Trophoblast cell (in vitro differentiated cells and primary cell): ENCODE data around the gene SIGLEC15.
A peak's percentile ranks its signal among the peaks of the same experiment; 100 is the strongest.

Source experiments
- DNase-seq, 2 donors: peaks; one replicate each; pipeline ENCODE4 v3.0.0-alpha.2; 2016
- H2AFZ ChIP-seq: 2 replicates; pipeline ENCODE4 v1.6.1; 2013; ENCODE audit warnings: low read length, moderate library complexity, mild to moderate bottlenecking; ENCODE audit not compliant: insufficient read depth, poor library complexity
- H2AK5ac ChIP-seq: 2 replicates; pipeline ENCODE4 v1.6.1; 2013; ENCODE audit warnings: mild to moderate bottlenecking, low read length
- H2BK120ac ChIP-seq: 2 replicates; pipeline ENCODE4 v1.6.1; 2013; ENCODE audit warnings: low read length, mild to moderate bottlenecking, moderate library complexity; ENCODE audit not compliant: insufficient read depth, poor library complexity
- H2BK12ac ChIP-seq: 2 replicates; pipeline ENCODE4 v1.6.1; 2013; ENCODE audit warnings: mild to moderate bottlenecking, low read length, moderate library complexity
- H2BK5ac ChIP-seq: 2 replicates; pipeline ENCODE4 v1.6.1; 2013; ENCODE audit warnings: low read length, low read depth, moderate library complexity, mild to moderate bottlenecking; ENCODE audit not compliant: poor library complexity
- H3K14ac ChIP-seq: 2 replicates; pipeline ENCODE4 v1.6.1; 2013; ENCODE audit warnings: mild to moderate bottlenecking, low read length
- H3K18ac ChIP-seq: 2 replicates; pipeline ENCODE4 v1.6.1; 2013; ENCODE audit warnings: mild to moderate bottlenecking, low read length
- H3K23ac ChIP-seq: 2 replicates; pipeline ENCODE4 v1.6.1; 2013; ENCODE audit warnings: low read length
- H3K27ac ChIP-seq: 2 replicates; pipeline ENCODE4 v1.5.1; 2013; ENCODE audit warnings: low read depth, mild to moderate bottlenecking, inconsistent platforms, low read length, moderate library complexity
- H3K27me3 ChIP-seq: 2 replicates; pipeline ENCODE4 v1.6.1; 2013; ENCODE audit warnings: inconsistent platforms, mild to moderate bottlenecking, low read length, moderate library complexity; ENCODE audit not compliant: insufficient read depth
- H3K36me3 ChIP-seq, 2 experiments: 1 replicate in 1 of 2; 2 replicates in 1 of 2; pipeline ENCODE4 v1.6.1; 2013; ENCODE audit warnings: low read length in 2 of 2, mild to moderate bottlenecking in 2 of 2, moderate library complexity in 1 of 2; ENCODE audit not compliant: insufficient read depth in 2 of 2, control insufficient read depth in 1 of 2
- H3K4ac ChIP-seq: 2 replicates; pipeline ENCODE4 v1.6.1; 2013; ENCODE audit warnings: low read depth, mild to moderate bottlenecking, low read length, moderate library complexity
- H3K4me1 ChIP-seq, 2 experiments: 1 replicate in 1 of 2; 2 replicates in 1 of 2; pipeline ENCODE4 v1.6.1; 2013; ENCODE audit warnings: low read length in 2 of 2, mild to moderate bottlenecking in 2 of 2, moderate library complexity in 1 of 2; ENCODE audit not compliant: insufficient read depth in 2 of 2, control insufficient read depth in 1 of 2
- H3K4me2 ChIP-seq: 2 replicates; pipeline ENCODE4 v1.6.1; 2013; ENCODE audit warnings: inconsistent platforms, mild to moderate bottlenecking, low read length, moderate library complexity
- H3K4me3 ChIP-seq: 2 replicates; pipeline ENCODE4 v1.5.1; 2013; ENCODE audit warnings: mild to moderate bottlenecking, low read depth, low read length, inconsistent platforms
- H3K79me1 ChIP-seq: one replicate; pipeline ENCODE4 v1.6.1; 2013; ENCODE audit warnings: low read length
- H3K79me2 ChIP-seq: 2 replicates; pipeline ENCODE4 v1.6.1; 2013; ENCODE audit warnings: low read length, mild to moderate bottlenecking; ENCODE audit not compliant: control insufficient read depth, insufficient read depth, poor library complexity
- H3K9ac ChIP-seq: 2 replicates; pipeline ENCODE4 v1.6.1; 2013; ENCODE audit warnings: mild to moderate bottlenecking, low read length
- H3K9me3 ChIP-seq: 2 replicates; pipeline ENCODE4 v1.6.1; 2013; ENCODE audit warnings: low read depth, mild to moderate bottlenecking, control low read depth, inconsistent platforms, low read length; ENCODE audit not compliant: insufficient read depth
- H4K12ac ChIP-seq: 2 replicates; pipeline ENCODE4 v1.6.1; 2013; ENCODE audit warnings: low read depth, mild to moderate bottlenecking, low read length, moderate library complexity
- H4K8ac ChIP-seq: 2 replicates; pipeline ENCODE4 v1.6.1; 2013; ENCODE audit warnings: low read depth, mild to moderate bottlenecking, low read length, moderate library complexity
- H4K91ac ChIP-seq: one replicate; pipeline ENCODE4 v1.6.1; 2013; ENCODE audit warnings: low read depth, mild to moderate bottlenecking, low read length, moderate library complexity
- WGBS: extraction: QIAGEN DNeasy Blood & Tissue Kit; methylation state at CpG from one replicate; pipeline ENCODE4 v1.1.7; 2013; ENCODE audit warnings: missing lambda C conversion rate; ENCODE audit not compliant: insufficient read length, insufficient coverage; ENCODE audit errors: extremely low coverage; 5-methylcytosine and 5-hydroxymethylcytosine counted together

SIGLEC15 gene

DNA sequence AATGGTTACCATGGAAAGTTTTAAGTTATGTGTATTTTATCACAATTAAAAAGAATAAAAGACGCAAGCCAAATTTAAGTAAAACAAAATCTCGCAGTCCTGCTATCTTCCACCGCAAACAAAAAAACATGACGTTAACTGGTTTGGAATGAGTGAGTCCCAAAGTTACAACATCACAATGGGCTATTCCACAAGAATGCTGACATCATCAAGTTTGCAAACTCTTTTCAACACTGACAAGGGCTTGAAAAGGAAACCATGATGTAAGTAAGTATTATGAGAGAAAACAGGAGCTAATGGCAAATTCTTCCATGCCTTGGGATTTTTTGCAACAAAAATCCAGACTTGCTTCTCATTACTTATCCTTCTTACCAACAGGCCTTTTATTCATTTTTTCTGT lies 31.1 kb downstream of the SIGLEC15 start:
- H4K91ac ChIP-seq, result no peak overlapping the region
- no peak overlapping the region for H3K4me2 ChIP-seq
- H3K79me1 ChIP-seq, result no peaks in the 10 kb centered on the region
- peak; percentile 60 to 73 for DNase-seq
- no peak overlapping the region for H2AK5ac ChIP-seq
- no peak overlapping the region for H3K23ac ChIP-seq
- WGBS, result no CpG with 5 or more reads among the region's 4 CpGs
- no peak overlapping the region for H3K9ac ChIP-seq
- H2BK120ac ChIP-seq, result no peak overlapping the region
- H2BK5ac ChIP-seq, result no peak overlapping the region
- H3K18ac ChIP-seq, result no peak overlapping the region
- H4K8ac ChIP-seq, result no peak overlapping the region
- no peak overlapping the region for H2AFZ ChIP-seq
- H2BK12ac ChIP-seq, result no peak overlapping the region
- H3K36me3 ChIP-seq, result peaks cover 21 to 36% of the 10 kb centered on the region in 2 experiments
- no peak overlapping the region for H4K12ac ChIP-seq
- H3K27ac ChIP-seq, result no peak overlapping the region
- no peak overlapping the region for H3K14ac ChIP-seq
- peaks cover 0 to 8% of the 10 kb centered on the region in 2 experiments for H3K4me1 ChIP-seq
- no peak overlapping the region for H3K4ac ChIP-seq
- H3K79me2 ChIP-seq, result no peaks in the 10 kb centered on the region
- H3K27me3 ChIP-seq, result no peaks in the 10 kb centered on the region
- H3K4me3 ChIP-seq, result no peak overlapping the region
- no peaks in the 10 kb centered on the region for H3K9me3 ChIP-seq

DNA sequence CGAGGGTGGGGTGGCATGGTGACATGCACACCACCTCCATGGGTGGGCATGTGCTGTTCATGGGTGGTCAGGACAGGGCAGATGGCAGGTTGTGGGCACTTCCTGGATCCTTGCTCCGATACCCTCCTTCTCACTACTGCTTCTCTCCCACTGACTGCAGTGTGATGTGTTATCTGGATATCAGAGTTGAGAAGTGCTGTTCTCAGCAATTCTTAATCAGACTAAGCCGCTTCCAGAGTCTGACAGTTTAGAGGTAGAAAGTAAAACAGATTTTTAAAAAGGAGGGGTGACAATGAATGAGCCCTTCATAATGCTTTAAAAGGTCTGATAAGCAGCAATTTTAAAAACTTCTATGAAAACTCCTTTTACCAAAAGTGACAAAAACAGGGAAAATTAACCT lies 33.9 kb downstream of the SIGLEC15 start:
- DNase-seq, result no peak
- Histone ChIP-seq H3K9me3 (no peaks in the 10 kb centered on the region), H3K23ac (no peak overlapping the region), H3K36me3 (peaks cover 15 to 29% of the 10 kb centered on the region in 2 experiments), H2BK120ac (no peak overlapping the region), H3K18ac (no peak overlapping the region), H2BK5ac (no peak overlapping the region), H3K4ac (no peak overlapping the region), H3K14ac (no peak overlapping the region), H4K12ac (no peak overlapping the region), H4K8ac (no peak overlapping the region), H2AFZ (no peak overlapping the region), H3K4me1 (peaks cover 0 to 6% of the 10 kb centered on the region in 2 experiments), H3K4me2 (no peak overlapping the region), H3K79me2 (no peaks in the 10 kb centered on the region), H2AK5ac (no peak overlapping the region), H3K79me1 (no peaks in the 10 kb centered on the region), H4K91ac (no peak overlapping the region), H3K9ac (no peak overlapping the region), H3K27me3 (no peaks in the 10 kb centered on the region), H2BK12ac (no peak overlapping the region), H3K4me3 (no peak overlapping the region), H3K27ac (no peak overlapping the region)
- no CpG with 5 or more reads among the region's 3 CpGs for WGBS

DNA sequence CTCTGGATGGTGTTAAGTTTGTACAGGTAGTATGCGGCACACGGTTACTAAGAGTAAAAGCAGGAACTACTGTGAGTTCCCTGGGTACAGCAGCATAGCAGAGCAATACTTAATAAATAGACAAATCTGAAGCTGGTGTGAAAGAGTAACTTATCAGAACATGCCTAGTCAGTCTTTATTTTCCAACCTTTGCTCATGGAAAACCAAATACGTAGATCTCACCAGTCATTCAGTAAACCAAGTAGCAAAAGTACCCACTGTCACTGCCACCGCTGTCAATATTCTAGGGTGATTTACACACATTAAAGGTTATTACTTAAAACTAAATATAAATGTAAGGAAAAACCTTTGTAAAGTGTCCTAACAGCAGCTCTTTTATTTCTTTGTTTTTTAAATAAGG lies 35.0 kb downstream of the SIGLEC15 start:
- Histone ChIP-seq H3K9ac (no peak overlapping the region), H2BK120ac (no peak overlapping the region), H2BK5ac (no peak overlapping the region), H4K12ac (no peak overlapping the region), H2BK12ac (no peak overlapping the region), H3K18ac (no peak overlapping the region), H3K4ac (no peak overlapping the region), H3K4me2 (no peak overlapping the region), H3K79me1 (no peaks in the 10 kb centered on the region), H3K14ac (no peak overlapping the region), H3K79me2 (no peaks in the 10 kb centered on the region), H3K27me3 (no peaks in the 10 kb centered on the region), H3K36me3 (peaks cover 13 to 31% of the 10 kb centered on the region in 2 experiments), H2AK5ac (no peak overlapping the region), H4K91ac (no peak overlapping the region), H3K4me1 (peaks cover 0 to 6% of the 10 kb centered on the region in 2 experiments), H3K4me3 (no peak overlapping the region), H4K8ac (no peak overlapping the region), H3K27ac (no peak overlapping the region), H2AFZ (no peak overlapping the region), H3K9me3 (no peaks in the 10 kb centered on the region), H3K23ac (no peak overlapping the region)
- no CpG with 5 or more reads among the region's 4 CpGs for WGBS
- DNase-seq, result no peak

DNA sequence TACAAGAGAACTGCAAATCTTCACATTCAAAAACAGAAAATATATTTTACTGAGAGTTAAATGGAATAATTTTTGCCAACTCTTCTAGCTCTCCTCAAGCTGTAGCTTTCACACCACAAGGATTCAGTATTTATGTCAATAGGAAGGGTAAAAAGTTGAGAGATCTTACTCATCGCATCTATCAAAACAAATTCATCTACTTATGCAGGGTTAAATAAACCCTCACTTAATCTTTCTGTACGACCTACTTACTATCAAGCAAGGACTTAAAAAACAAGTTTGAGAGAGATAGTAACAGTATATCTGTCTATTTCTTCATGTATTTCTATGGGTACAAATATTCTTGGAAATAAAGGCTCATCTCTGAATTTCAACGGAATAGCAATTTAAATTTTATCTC lies 35.5 kb downstream of the SIGLEC15 start:
- Histone ChIP-seq H3K36me3 (peaks cover 13 to 33% of the 10 kb centered on the region in 2 experiments), H2BK12ac (no peak overlapping the region), H3K4me2 (no peak overlapping the region), H3K18ac (no peak overlapping the region), H3K23ac (no peak overlapping the region), H4K91ac (no peak overlapping the region), H4K8ac (no peak overlapping the region), H2BK120ac (no peak overlapping the region), H3K9ac (no peak overlapping the region), H3K27ac (no peak overlapping the region), H2AK5ac (no peak overlapping the region), H3K14ac (no peak overlapping the region), H3K4me1 (peaks cover 0 to 6% of the 10 kb centered on the region in 2 experiments), H3K4ac (no peak overlapping the region), H3K79me2 (no peaks in the 10 kb centered on the region), H3K9me3 (no peaks in the 10 kb centered on the region), H2AFZ (no peak overlapping the region), H3K27me3 (no peaks in the 10 kb centered on the region), H3K79me1 (no peaks in the 10 kb centered on the region), H3K4me3 (no peak overlapping the region), H2BK5ac (no peak overlapping the region), H4K12ac (no peak overlapping the region)
- DNase-seq, result no peak
- no CpG with 5 or more reads among the region's 3 CpGs for WGBS
